DMS 273 (cell line): ENCODE measurements around the gene CPSF4L.
"Not testable (repeated sequence)": the region's sequence is repeated elsewhere in the genome, so short reads cannot be mapped to it uniquely, and the experiment has no call there.

ENCODE experiments used
- DNase-seq: peaks from one replicate; lab custom pipeline; 2025; ENCODE audit not compliant: unreplicated experiment; lab: John Stamatoyannopoulos, UW

The CPSF4L gene, protein sequence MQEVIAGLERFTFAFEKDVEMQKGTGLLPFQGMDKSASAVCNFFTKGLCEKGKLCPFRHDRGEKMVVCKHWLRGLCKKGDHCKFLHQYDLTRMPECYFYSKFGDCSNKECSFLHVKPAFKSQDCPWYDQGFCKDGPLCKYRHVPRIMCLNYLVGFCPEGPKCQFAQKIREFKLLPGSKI

DNA sequence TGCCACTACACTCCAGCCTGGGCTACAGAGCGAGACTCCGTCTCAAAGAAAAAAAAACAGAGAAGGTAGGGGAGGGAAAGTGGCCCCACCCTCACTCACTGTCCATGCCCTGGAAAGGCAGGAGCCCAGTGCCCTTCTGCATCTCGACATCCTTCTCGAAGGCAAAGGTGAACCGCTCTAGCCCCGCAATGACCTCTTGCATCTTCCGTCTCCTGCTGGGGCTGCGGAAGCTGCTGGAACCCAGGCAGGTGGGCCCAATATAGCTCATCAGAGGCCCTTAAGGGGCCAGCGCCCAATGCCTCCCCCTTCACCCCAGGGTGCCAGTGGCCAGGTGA lies at the start of gene CPSF4L:
Gene CPSF4L (minus strand): TSS at position 264 of the 335 bp plus-strand sequence. CDS start 62 bp downstream, at position 202.
- no peak for DNase-seq

DNA sequence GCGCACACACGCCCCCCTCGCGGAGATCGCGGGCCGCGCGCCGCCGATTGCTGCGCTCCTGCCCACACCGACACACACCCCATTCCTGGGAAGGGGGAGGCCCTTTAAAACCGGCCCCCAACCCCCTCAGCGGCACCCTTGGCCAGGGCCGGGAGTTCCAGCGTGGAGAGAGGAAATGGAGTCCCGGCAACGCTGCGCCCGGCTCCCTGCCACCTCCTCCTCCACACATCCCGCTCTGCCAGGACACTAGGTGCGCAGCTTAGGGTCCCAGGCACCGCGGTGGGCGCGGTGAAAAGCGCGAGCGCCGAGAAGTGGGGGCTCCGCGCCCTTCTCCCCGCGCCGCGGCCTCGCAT lies 49.7 kb upstream of the CPSF4L start:
- DNase-seq = peak; percentile 82

- peak; percentile 52 for DNase-seq
Observed at GRCh38 chr17:73309727-73310596, 48.3 kb upstream of the CPSF4L start.

GRCh38 chr17:73308959-73309358 lies 47.3 kb upstream of the CPSF4L start:
- DNase-seq = not testable (repeated sequence)

- DNase-seq = peak; percentile 76
Observed at GRCh38 chr17:73308017-73308823, 46.5 kb upstream of the CPSF4L start.

DNA sequence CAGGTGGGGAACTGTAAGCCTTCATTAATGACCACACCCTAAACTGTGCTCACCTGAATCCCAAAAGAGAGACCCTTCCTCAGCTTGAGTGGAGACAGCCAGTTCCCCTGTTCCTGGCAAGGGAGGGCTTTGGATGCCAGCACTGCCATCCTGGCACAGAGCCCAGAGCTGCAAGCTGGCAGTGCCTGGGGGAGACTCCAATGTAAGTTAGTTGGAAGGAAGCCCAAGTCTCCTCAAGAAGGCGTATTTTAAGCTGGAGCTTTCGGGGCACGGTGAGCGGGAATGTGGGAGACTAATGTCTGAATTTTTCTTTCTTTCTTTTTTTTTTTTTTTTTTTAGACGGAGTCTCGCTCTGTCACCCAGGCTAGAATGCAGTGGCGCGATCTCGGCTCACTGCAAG lies 45.5 kb upstream of the CPSF4L start:
- peak; percentile 91 for DNase-seq

- peak; percentile 25 for DNase-seq
Observed at GRCh38 chr17:73305845-73306836, 44.5 kb upstream of the CPSF4L start.

GRCh38 chr17:73304971-73305812 lies 43.5 kb upstream of the CPSF4L start:
- peak; percentile 94 for DNase-seq

- no peak for DNase-seq
Observed at GRCh38 chr17:73304438-73304837, 42.8 kb upstream of the CPSF4L start.

DNA sequence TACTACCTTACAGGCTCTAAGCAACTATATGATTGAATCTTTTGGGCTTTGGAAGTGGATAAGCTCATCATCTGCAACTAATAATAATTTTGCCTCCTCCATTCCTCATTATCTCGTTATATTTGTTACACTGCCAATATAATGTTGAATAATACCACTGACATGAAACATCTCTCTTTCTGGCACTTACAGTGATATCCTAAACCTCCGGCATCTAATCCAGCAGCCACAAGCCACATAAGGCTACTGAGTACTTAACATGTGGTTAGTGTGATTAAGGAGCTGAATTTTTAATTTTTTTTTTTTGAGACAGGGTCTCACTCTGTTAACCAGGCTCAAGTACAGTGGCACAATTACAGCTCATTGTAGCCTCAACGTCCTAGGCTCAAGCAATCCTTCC lies 40.5 kb upstream of the CPSF4L start:
- DNase-seq = no peak

DNA sequence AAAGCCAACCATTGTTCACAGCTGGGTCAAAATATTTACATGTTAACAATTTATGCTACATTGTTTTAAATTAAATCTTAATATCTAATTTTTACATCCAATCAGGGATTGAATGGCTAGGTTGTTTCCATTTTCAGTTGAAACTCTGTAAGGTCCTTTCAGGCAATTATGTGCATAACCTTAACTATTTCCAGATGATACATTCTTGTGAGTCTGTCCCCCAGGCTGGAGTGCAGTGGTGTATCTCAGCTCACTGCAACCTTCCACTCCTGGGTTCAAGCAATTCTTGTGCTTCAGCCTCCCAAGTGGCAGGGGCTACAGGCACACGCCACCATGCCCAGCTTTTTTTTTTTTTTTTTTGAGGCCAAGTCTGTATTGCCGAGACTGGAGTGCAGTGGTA lies 39.7 kb upstream of the CPSF4L start:
- DNase-seq = no peak

GRCh38 chr17:73300392-73300791 lies 38.7 kb upstream of the CPSF4L start:
- no peak for DNase-seq

DNA sequence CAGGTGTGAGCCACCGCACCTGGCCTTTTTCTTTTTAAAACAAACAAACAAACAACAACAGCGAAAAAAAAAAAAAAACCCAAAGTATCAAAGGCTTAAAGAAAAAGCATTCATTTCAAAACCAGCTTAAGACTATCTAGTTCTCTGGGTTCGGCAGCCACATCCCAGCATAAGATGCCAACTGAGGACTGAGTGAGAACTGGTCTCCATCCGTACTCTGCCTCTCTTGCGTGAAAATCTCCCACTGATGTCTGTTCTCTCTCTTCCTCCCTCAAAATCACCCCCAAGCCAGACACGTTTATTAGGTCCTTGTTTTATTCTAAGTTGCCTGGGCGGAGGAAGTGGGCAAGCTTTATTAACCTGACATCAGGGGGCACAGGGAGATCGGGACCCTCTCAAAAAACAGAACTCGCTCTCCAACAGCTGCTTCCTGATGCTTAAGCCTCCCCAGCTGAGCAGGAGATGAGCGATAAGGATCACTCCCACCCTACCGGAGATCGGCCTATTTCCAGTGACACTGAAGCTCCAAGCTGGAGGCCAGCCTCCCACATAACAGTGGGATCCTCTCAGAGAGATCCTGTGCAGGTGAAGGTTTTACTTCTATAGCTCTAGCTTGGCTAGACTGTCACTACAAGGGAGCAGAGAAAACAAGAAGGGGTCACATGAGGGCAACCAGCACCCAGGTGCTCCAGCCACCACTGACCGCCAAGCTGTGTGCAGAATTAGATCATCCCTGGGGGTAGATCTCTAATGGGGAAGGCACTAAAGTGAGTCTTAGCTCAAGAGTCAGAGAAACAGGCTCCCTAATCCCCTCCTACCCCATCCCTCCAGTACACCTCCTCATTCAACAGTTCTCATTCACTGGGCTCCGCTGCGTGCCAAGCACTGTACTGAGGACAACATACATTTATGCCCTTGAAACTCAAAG lies 36.5 kb upstream of the CPSF4L start:
- DNase-seq = no peak

DNA sequence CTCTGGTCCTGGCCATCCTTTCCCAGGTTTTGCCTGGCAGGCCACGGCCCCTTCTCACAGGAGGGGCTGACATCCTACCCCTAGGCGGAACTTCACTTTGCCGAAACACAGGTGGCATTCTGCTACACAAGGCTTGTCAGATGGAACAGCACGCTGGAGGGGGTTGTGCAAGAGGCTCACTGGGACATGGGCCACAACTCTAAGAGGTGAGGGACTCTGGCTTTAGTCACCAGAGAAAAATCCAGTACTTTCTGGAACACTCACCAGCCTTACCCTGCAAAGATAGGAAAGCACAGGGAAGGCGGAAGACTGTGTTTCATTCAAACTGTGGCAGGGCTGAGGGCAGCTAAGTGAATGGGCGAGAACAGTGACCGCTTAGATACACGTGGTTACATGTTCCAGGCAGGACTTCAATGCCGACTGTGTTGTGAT lies 31.8 kb upstream of the CPSF4L start:
- no peak for DNase-seq

- no peak for DNase-seq
Observed at GRCh38 chr17:73293031-73293430, 31.4 kb upstream of the CPSF4L start.

DNA sequence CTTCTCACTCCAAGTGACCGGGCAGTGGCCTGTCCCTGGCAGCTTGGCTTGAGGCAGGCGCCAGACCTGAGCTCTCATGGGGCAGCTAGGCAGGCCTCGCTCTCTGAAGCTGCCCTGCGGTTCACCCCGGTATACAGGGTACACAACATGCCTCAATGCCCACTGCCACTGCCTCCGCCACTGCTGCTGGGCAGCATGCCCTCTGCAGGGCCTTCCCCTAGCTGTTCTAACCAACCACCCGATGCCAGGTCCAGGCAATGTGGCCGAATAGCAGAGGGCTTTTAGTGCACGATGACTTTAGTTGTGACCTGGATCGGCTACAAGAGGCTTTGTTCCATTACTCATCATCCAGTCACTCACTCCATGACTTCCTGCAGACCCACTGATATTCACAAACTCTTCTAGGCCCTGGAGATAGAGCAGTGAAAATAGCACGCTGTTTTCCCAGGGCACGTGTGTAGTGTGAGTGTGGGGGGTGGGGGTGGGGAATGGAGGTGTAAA lies 30.4 kb upstream of the CPSF4L start:
- no peak for DNase-seq

- no peak for DNase-seq
Observed at GRCh38 chr17:73291260-73291801, 29.7 kb upstream of the CPSF4L start.
